HepG2 (cell line): ENCODE measurements around the gene PLCB4. TPM values are rescaled to one million over a fixed set of nuclear protein-coding genes. Genes with fewer than 3 reads are reported as not detected.

Experiments
- ATAC-seq: fragments of 200-7000 bp; cut with Tn5 transposase; 3 replicates; pipeline ENCODE4 v1.9.1; 2020; ENCODE audit warnings: mild to moderate bottlenecking, moderate library complexity
- BruUV-seq: library from RNA; stranded (reverse); fragments of 400-500 nt; replicated peaks from 2 replicates; lab custom pipeline; 2021; lab: Mats Ljungman, UMichigan
- CTCF ChIA-PET: fragments of 300-600 bp; formaldehyde crosslinking; extraction: SDS; loops from one replicate; lab custom pipeline; 2021; ENCODE audit warnings: low total read pairs, inconsistent platforms, low intra/inter-chr PET ratio; lab: Yijun Ruan, JAX
- POLR2A ChIA-PET: fragments of 350-600 bp; sonication (Branson Sonifier 250); formaldehyde crosslinking; loops from one replicate; lab custom pipeline; 2020; ENCODE audit warnings: antibody characterized with exemption, inconsistent platforms; lab: Yijun Ruan, JAX
- DNase-seq: peaks from one replicate; pipeline ENCODE4 v3.0.0-alpha.2; 2015; ENCODE audit warnings: low spot score
- FAIRE-seq: peaks from 3 replicates; lab custom pipeline; 2011; peaks lifted over from hg19 to GRCh38; lab: Jason Lieb, UNC
- H2AFZ ChIP-seq: one replicate; pipeline ENCODE4 v1.6.1; 2011; ENCODE audit warnings: low read length, inconsistent platforms
- H3K27ac ChIP-seq: fragments of 300-600 bp; 3 replicates; pipeline ENCODE4 v1.8.0; 2011; ENCODE audit warnings: mixed run types, mild to moderate bottlenecking, mixed read lengths, low read length, inconsistent platforms; ENCODE audit not compliant: insufficient read depth; ENCODE audit errors: extremely low read length
- H3K27me3 ChIP-seq, 2 experiments: fragments of 200-600 bp in 1 of 2; 2 replicates in 1 of 2; 3 replicates in 1 of 2; pipeline versions ENCODE4 v1.6.0 to v1.8.0; 2011; ENCODE audit warnings: low read length in 2 of 2, mild to moderate bottlenecking in 2 of 2, moderate library complexity in 2 of 2, inconsistent platforms in 1 of 2; ENCODE audit not compliant: insufficient read depth in 2 of 2, control insufficient read depth in 1 of 2
- H3K36me3 ChIP-seq, 2 experiments: fragments of 200-600 bp in 1 of 2; replicated peaks in 1 of 2; 2 replicates in 1 of 2; 3 replicates in 1 of 2; pipeline versions ENCODE4 v1.5.1 to v1.8.0; 2011; ENCODE audit warnings: low read length in 2 of 2, inconsistent platforms in 1 of 2; ENCODE audit not compliant: insufficient read depth in 2 of 2, control insufficient read depth in 1 of 2
- H3K4me1 ChIP-seq: 2 replicates; pipeline ENCODE4 v1.5.1; 2012; ENCODE audit warnings: low read length, inconsistent platforms; ENCODE audit not compliant: insufficient read depth
- H3K4me2 ChIP-seq: 2 replicates; pipeline ENCODE4 v1.6.0; 2011; ENCODE audit warnings: low read depth, low read length, inconsistent platforms
- H3K4me3 ChIP-seq, 3 experiments: fragments of 200-600 bp in 1 of 3; sonication (generic), shearing (Covaris generic) in 1 of 3; replicated peaks in 1 of 3; 2 replicates each; pipeline ENCODE4 v1.5.1; 2011 to 2016; ENCODE audit warnings: low read length in 3 of 3, inconsistent platforms in 2 of 3, low read depth in 2 of 3, mild to moderate bottlenecking in 2 of 3, control low read depth in 1 of 3, mixed read lengths in 1 of 3; ENCODE audit not compliant: insufficient read depth in 1 of 3
- H3K79me2 ChIP-seq: one replicate; pipeline ENCODE4 v1.6.1; 2011; ENCODE audit warnings: low read length, inconsistent platforms; ENCODE audit not compliant: insufficient read depth
- H3K9ac ChIP-seq: 2 replicates; pipeline ENCODE4 v1.6.0; 2011; ENCODE audit warnings: mild to moderate bottlenecking, low read depth, low read length, inconsistent platforms; ENCODE audit not compliant: insufficient read depth
- H3K9me3 ChIP-seq: 2 replicates; pipeline ENCODE4 v1.5.1; 2012; ENCODE audit warnings: mild to moderate bottlenecking, low read length
- H4K20me1 ChIP-seq: 2 replicates; pipeline ENCODE4 v1.6.0; 2011; ENCODE audit warnings: inconsistent platforms, mild to moderate bottlenecking, low read length, moderate library complexity; ENCODE audit not compliant: insufficient read depth
- CHD4 ChIP-seq: fragments of 200-600 bp; sonication (generic); IDR thresholded peaks from 2 replicates; pipeline ENCODE4 v1.7.0; 2017; ENCODE audit warnings: mild to moderate bottlenecking, low read length, borderline replicate concordance
- DMAP1 ChIP-seq: IDR thresholded peaks from 2 replicates; pipeline ENCODE4 v1.6.1; 2016
- FOXK2 ChIP-seq: fragments of 450-650 bp; IDR thresholded peaks from 2 replicates; pipeline ENCODE4 v1.6.1; 2016
- HNF4G ChIP-seq, 2 experiments: sonication (generic) in 1 of 2; formaldehyde crosslinking in 1 of 2; IDR thresholded peaks; 2 replicates each; pipeline versions ENCODE4 v1.4.0 to v1.6.1; 2011 to 2020; ENCODE audit warnings: borderline replicate concordance in 2 of 2, low read depth in 2 of 2, mild to moderate bottlenecking in 2 of 2, low read length in 1 of 2, missing genetic modification reagents in 1 of 2, moderate library complexity in 1 of 2
- LCORL ChIP-seq, 2 experiments: fragments of 450-650 bp in 1 of 2; sonication (generic) in 1 of 2; formaldehyde crosslinking in 1 of 2; IDR thresholded peaks; 2 replicates each; pipeline versions ENCODE4 v1.5.0 to v1.6.1; 2017 to 2020; ENCODE audit warnings: antibody characterized with exemption in 1 of 2, missing genetic modification reagents in 1 of 2
- ZNF296 ChIP-seq: sonication (generic); formaldehyde crosslinking; conservative IDR thresholded peaks from 2 replicates; pipeline ENCODE4 v1.5.0; 2020; ENCODE audit warnings: mild to moderate bottlenecking, missing genetic modification reagents
- ZNF644 ChIP-seq: IDR thresholded peaks from 2 replicates; pipeline ENCODE4 v1.6.1; 2016; ENCODE audit warnings: low read depth
- WGBS: methylation state at CpG from one replicate; pipeline ENCODE4 v1.1.6; 2017; ENCODE audit warnings: low lambda C conversion rate; 5-methylcytosine and 5-hydroxymethylcytosine counted together
- in situ Hi-C: cut with HindIII; loops from 2 replicates; pipeline ENCODE4 v1.10.0; 2017; ENCODE audit warnings: low pct_unique_long_range_greater_than_20kb; ENCODE audit not compliant: extremely low pct_ligation_motif_present
- intact Hi-C: fragments of 100-400 bp; cut with micrococcal nuclease; formaldehyde crosslinking; loops from one replicate; pipeline ENCODE4 v1.10.0; 2022; ENCODE audit not compliant: unreplicated experiment
- polyA plus RNA-seq, 8 experiments: library from polyadenylated mRNA; depleted of rRNA in 3 of 8; stranded (reverse) in 7 of 8; unstranded in 1 of 8; fragments of >200 nt; fragmentation: Illumina TruSeq in 4 of 8; extraction: Trizol in 4 of 8; gene quantifications; 2 replicates each; pipeline versions ENCODE4 v1.2.1 to v1.2.3, GENCODE V29; 2011 to 2016; ENCODE audit warnings: low read depth in 4 of 8, missing spikeins in 1 of 8, mixed read lengths in 1 of 8; ENCODE audit not compliant: insufficient read depth in 1 of 8
- total RNA-seq, 5 experiments: library from RNA; depleted of rRNA; stranded (reverse); fragments of >200 nt; fragmentation: Illumina TruSeq; extraction: Trizol; gene quantifications; 2 replicates each; pipeline ENCODE4 v1.2.3, GENCODE V29; 2016; ENCODE audit warnings: low read depth in 1 of 5
- TF ChIP-seq, protein P1 (sequence below): sonication (generic); formaldehyde crosslinking; IDR thresholded peaks from 2 replicates; pipeline ENCODE4 v1.4.0; 2020; ENCODE audit warnings: missing genetic modification reagents, borderline replicate concordance
- TF ChIP-seq, protein P2 (sequence below): sonication (generic); formaldehyde crosslinking; IDR thresholded peaks from 2 replicates; pipeline ENCODE4 v1.4.0; 2020; ENCODE audit warnings: mild to moderate bottlenecking, missing genetic modification reagents, borderline replicate concordance

The PLCB4 gene
- total and polyA plus RNA-seq, 2 of the 13 experiments (the other 11 are each of a cell fraction or from before 2014, with no cell fraction given) = 0.01 TPM; not detected in 1

- 14% methylated on average over 5 of the region's 5 CpGs for WGBS
- H3K4me2 ChIP-seq = no peak overlapping the region
- in situ Hi-C loops (no loop called here), intact Hi-C loops (no loop called here)
- no peaks in the 10 kb centered on the region for H3K9me3 ChIP-seq
- no peak overlapping the region for H3K9ac ChIP-seq
- no TSS peak for BruUV-seq
- no peaks in the 10 kb centered on the region for H3K27me3 ChIP-seq
- no peaks in the 10 kb centered on the region for H3K4me1 ChIP-seq
- FAIRE-seq = no peak
- ChIA-PET CTCF (no interaction called here), POLR2A (no interaction called here)
- H3K4me3 ChIP-seq = no peak overlapping the region
- H4K20me1 ChIP-seq = no peaks in the 10 kb centered on the region
- no peaks in the 10 kb centered on the region for H3K36me3 ChIP-seq
- no peak for DNase-seq
- ATAC-seq = no peak
- no peak overlapping the region for H3K27ac ChIP-seq
- H3K79me2 ChIP-seq = no peaks in the 10 kb centered on the region
- no peak for TF ChIP-seq ZNF296
- no peak for TF ChIP-seq CHD4
- no peak for TF ChIP-seq ZNF644 (CRISPR knock-in tag)
- H2AFZ ChIP-seq = no peak overlapping the region
Observed at GRCh38 chr20:9200196-9200595, 131.3 kb downstream of the PLCB4 start.

DNA sequence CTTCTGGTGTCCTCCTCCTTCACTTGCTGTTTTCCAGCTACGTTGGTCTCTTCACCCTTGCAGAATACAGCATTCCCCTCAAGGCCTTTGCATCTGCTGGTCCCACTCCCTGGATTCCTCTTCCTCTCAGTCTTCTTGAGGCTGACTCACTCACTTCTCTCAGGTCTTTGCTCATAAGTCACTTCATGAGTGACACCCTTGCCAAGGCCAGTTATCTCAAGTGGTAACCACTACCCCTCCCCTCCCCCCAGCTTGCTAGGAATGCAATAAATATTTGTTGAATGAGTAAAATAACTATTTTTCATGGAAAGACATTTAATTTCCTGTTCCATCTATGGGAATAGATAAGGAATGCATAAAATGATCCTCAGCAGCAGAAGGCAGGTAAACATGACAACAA, 131.7 kb downstream of the PLCB4 start:
- Histone ChIP-seq H3K4me2 (no peak overlapping the region), H3K4me3 (no peak overlapping the region), H3K9me3 (no peaks in the 10 kb centered on the region), H2AFZ (no peak overlapping the region), H3K79me2 (no peaks in the 10 kb centered on the region), H4K20me1 (no peaks in the 10 kb centered on the region), H3K9ac (no peak overlapping the region), H3K27me3 (no peaks in the 10 kb centered on the region), H3K36me3 (no peaks in the 10 kb centered on the region), H3K27ac (no peak overlapping the region), H3K4me1 (no peaks in the 10 kb centered on the region)
- ATAC-seq (no peak), DNase-seq (no peak), FAIRE-seq (no peak)
- 7% methylated on average over 1 of the region's 1 CpG for WGBS
- intact Hi-C loops (no loop called here), in situ Hi-C loops (no loop called here)
- TF ChIP-seq DMAP1 (CRISPR knock-in tag) (no peak), LCORL (IDR thresholded peaks at IDR 0.05) (no peak), LCORL (CRISPR knock-in tag; IDR thresholded peaks at IDR 0.05) (no peak), HNF4G (IDR thresholded peaks at IDR 0.05; ENCODE audit: borderline replicate concordance, low read depth, low read length) (no peak), HNF4G (CRISPR knock-in tag; IDR thresholded peaks at IDR 0.05; ENCODE audit: borderline replicate concordance, low read depth) (no peak), FOXK2 (no peak)
- TF ChIP-seq, protein P1, sequence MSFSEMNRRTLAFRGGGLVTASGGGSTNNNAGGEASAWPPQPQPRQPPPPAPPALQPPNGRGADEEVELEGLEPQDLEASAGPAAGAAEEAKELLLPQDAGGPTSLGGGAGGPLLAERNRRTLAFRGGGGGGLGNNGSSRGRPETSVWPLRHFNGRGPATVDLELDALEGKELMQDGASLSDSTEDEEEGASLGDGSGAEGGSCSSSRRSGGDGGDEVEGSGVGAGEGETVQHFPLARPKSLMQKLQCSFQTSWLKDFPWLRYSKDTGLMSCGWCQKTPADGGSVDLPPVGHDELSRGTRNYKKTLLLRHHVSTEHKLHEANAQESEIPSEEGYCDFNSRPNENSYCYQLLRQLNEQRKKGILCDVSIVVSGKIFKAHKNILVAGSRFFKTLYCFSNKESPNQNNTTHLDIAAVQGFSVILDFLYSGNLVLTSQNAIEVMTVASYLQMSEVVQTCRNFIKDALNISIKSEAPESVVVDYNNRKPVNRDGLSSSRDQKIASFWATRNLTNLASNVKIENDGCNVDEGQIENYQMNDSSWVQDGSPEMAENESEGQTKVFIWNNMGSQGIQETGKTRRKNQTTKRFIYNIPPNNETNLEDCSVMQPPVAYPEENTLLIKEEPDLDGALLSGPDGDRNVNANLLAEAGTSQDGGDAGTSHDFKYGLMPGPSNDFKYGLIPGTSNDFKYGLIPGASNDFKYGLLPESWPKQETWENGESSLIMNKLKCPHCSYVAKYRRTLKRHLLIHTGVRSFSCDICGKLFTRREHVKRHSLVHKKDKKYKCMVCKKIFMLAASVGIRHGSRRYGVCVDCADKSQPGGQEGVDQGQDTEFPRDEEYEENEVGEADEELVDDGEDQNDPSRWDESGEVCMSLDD (CRISPR knock-in tag) = no peak
- TF ChIP-seq, protein P2, sequence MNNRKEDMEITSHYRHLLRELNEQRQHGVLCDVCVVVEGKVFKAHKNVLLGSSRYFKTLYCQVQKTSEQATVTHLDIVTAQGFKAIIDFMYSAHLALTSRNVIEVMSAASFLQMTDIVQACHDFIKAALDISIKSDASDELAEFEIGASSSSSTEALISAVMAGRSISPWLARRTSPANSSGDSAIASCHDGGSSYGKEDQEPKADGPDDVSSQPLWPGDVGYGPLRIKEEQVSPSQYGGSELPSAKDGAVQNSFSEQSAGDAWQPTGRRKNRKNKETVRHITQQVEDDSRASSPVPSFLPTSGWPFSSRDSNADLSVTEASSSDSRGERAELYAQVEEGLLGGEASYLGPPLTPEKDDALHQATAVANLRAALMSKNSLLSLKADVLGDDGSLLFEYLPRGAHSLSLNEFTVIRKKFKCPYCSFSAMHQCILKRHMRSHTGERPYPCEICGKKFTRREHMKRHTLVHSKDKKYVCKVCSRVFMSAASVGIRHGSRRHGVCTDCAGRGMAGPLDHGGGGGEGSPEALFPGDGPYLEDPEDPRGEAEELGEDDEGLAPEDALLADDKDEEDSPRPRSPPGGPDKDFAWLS (CRISPR knock-in tag) = no peak
- ChIA-PET POLR2A (no interaction called here), CTCF (no interaction called here)
- BruUV-seq = no TSS peak
